ENCODE results near the gene NOC4L. TPM values are rescaled to one million over a fixed set of nuclear protein-coding genes. Genes with fewer than 3 reads are reported as not detected.

Gene NOC4L
- total RNA-seq, 2 donors from 2014 or later, result 10.9 to 18.1 TPM

GRCh38 chr12:132196038-132196872 is 52.0 kb downstream of the NOC4L start:
- no peaks in the 10 kb centered on the region for H3K36me3 ChIP-seq (replicated peaks in 1 of 2; ENCODE audit: insufficient read depth in 1 of 2, low read depth in 2 of 2)
- no peak for DNase-seq
- intact Hi-C loops (cut with DNase I), result no loop called here
- H3K9me3 ChIP-seq, result peaks cover 0 to 13% (median 0%) of the 10 kb centered on the region in 3 donors
- ATAC-seq, result no peak
- TF ChIP-seq CTCF (IDR thresholded peaks at IDR 0.05) (no peak), POLR2A (IDR thresholded peaks at IDR 0.05) (no peak)
- H3K27me3 ChIP-seq, result no peaks in the 10 kb centered on the region
- 39 to 63% methylated on average over 9 to 32 of the region's 32 CpGs for WGBS, 2 donors
- H3K27ac ChIP-seq, result no peak overlapping the region
- H3K4me3 ChIP-seq, result no peak overlapping the region
- H3K4me1 ChIP-seq, result no peaks in the 10 kb centered on the region

GRCh38 chr12:132196873-132197390 is 52.7 kb downstream of the NOC4L start:
- 58 to 73% methylated on average over 16 to 19 of the region's 22 CpGs for WGBS, 2 donors
- Histone ChIP-seq H3K36me3 (replicated peaks in 1 of 2; ENCODE audit: insufficient read depth in 1 of 2, low read depth in 2 of 2) (no peaks in the 10 kb centered on the region), H3K27ac (no peak overlapping the region), H3K27me3 (no peaks in the 10 kb centered on the region), H3K9me3 (peaks cover 0 to 13% (median 0%) of the 10 kb centered on the region in 3 donors), H3K4me1 (no peaks in the 10 kb centered on the region), H3K4me3 (no peak overlapping the region)
- ATAC-seq (no peak), DNase-seq (no peak)
- intact Hi-C loops (cut with DNase I), result no loop called here
- TF ChIP-seq POLR2A (IDR thresholded peaks at IDR 0.05) (no peak), CTCF (IDR thresholded peaks at IDR 0.05) (no peak)

GRCh38 chr12:132197581-132198354 is 53.5 kb downstream of the NOC4L start:
- Histone ChIP-seq H3K27me3 (no peaks in the 10 kb centered on the region), H3K4me1 (no peaks in the 10 kb centered on the region), H3K27ac (no peak overlapping the region), H3K9me3 (peaks cover 0 to 13% (median 0%) of the 10 kb centered on the region in 3 donors), H3K36me3 (replicated peaks in 1 of 2; ENCODE audit: insufficient read depth in 1 of 2, low read depth in 2 of 2) (no peaks in the 10 kb centered on the region), H3K4me3 (no peak overlapping the region)
- 72 to 84% methylated on average over 13 to 27 of the region's 44 CpGs for WGBS, 2 donors
- ATAC-seq, result peak; percentile 25
- DNase-seq, result no peak
- intact Hi-C loops (cut with DNase I), result no loop called here
- TF ChIP-seq CTCF (IDR thresholded peaks at IDR 0.05), result no peak
- TF ChIP-seq POLR2A (IDR thresholded peaks at IDR 0.05), result no peak

GRCh38 chr12:132199101-132199500 is 54.8 kb downstream of the NOC4L start:
- Histone ChIP-seq H3K27me3 (no peaks in the 10 kb centered on the region), H3K4me1 (no peaks in the 10 kb centered on the region), H3K36me3 (replicated peaks in 1 of 2; ENCODE audit: insufficient read depth in 1 of 2, low read depth in 2 of 2) (no peaks in the 10 kb centered on the region), H3K27ac (no peak overlapping the region), H3K9me3 (peaks cover 0 to 6% (median 0%) of the 10 kb centered on the region in 3 donors), H3K4me3 (no peak overlapping the region)
- ATAC-seq (no peak), DNase-seq (no peak)
- 75% methylated on average over 18 of the region's 18 CpGs; no CpG with 5 or more reads in 1 of the 2 donors for WGBS, 2 donors
- no peak for TF ChIP-seq CTCF (IDR thresholded peaks at IDR 0.05)
- TF ChIP-seq POLR2A (IDR thresholded peaks at IDR 0.05), result no peak
- intact Hi-C loops (cut with DNase I), result no loop called here

All from body of pancreas (tissue), 4 donors.